NCI-H2171 treated with DMSO at 0.1 percent for 48 hours (cell line): ENCODE data around the gene VWA1.
A peak's percentile ranks its signal among the peaks of the same experiment; 100 is the strongest.
"Not testable (repeated sequence)": the region's sequence is repeated elsewhere in the genome, so short reads cannot be mapped to it uniquely, and the experiment has no call there.

Experiments
- DNase-seq: peaks from one replicate; lab custom pipeline; 2025; lab: John Stamatoyannopoulos, UW

Gene VWA1

DNA sequence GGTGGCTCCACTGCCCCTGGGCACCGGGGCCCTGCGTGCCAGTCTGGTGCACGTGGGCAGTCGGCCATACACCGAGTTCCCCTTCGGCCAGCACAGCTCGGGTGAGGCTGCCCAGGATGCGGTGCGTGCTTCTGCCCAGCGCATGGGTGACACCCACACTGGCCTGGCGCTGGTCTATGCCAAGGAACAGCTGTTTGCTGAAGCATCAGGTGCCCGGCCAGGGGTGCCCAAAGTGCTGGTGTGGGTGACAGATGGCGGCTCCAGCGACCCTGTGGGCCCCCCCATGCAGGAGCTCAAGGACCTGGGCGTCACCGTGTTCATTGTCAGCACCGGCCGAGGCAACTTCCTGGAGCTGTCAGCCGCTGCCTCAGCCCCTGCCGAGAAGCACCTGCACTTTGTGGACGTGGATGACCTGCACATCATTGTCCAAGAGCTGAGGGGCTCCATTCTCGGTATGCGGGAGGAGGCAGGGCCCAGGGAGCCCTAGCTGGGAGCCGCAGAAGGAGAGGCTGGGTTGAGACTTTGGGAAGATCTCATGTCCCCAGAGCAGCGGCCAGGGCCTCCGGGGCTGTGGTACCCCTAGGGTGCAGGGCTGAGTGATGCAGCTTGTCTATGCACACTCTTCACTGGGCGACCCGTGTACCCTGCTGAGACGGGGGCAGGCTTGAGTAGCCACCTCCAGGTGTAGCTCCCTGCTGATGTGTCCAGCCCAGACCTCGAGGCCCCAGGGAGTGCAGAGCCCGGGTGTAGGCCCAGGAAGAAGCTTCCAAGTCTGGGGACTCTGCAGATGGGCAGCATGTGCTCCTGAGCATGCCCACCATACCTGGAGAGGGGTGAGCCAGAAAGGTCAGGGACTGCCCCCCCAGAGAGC is 1.8 kb downstream of the VWA1 start:
- no peak for DNase-seq

GRCh38 chr1:1437904-1438376 is 2.5 kb downstream of the VWA1 start:
- no peak for DNase-seq

GRCh38 chr1:1438531-1439381 is 3.3 kb downstream of the VWA1 start:
- DNase-seq = no peak

- DNase-seq = no peak
These were observed 4.2 kb downstream of the VWA1 start for GRCh38 chr1:1439546-1440261.

DNA sequence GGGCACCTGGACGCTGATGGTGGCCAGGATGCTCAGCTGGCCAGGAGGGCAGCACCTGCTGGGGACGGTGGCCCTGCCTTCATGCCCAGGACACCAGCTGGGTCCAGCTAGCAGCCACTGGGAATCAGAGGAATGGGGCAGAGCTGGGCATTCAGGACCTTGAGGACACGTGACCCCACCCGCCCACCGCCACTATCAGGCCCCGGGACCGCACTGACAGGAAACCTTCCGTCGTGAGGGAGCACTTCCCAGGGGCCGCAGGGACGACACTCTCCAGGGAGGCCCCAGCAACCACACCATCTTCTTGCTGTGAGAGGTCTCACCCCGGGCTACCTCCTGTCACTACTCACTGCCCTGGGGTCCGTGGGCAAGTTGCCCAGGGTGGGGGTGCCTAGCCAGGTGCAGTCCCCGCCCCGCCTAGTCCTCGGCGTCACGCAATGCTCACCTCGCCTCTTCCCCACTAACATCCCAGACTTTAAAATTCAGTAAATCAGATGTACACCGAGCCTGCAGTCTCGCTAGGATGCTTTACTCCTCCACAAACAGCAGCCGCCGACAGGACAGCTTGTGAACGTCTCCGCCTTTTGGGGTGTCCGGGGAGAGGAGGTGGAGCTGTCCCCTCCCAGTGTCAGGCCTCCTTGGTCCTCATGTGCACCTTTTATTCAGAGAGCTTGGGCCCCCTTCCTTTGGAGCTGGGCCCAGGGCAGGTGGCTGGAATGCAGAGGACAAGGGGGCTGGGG is 4.9 kb downstream of the VWA1 start:
- DNase-seq = no peak

DNA sequence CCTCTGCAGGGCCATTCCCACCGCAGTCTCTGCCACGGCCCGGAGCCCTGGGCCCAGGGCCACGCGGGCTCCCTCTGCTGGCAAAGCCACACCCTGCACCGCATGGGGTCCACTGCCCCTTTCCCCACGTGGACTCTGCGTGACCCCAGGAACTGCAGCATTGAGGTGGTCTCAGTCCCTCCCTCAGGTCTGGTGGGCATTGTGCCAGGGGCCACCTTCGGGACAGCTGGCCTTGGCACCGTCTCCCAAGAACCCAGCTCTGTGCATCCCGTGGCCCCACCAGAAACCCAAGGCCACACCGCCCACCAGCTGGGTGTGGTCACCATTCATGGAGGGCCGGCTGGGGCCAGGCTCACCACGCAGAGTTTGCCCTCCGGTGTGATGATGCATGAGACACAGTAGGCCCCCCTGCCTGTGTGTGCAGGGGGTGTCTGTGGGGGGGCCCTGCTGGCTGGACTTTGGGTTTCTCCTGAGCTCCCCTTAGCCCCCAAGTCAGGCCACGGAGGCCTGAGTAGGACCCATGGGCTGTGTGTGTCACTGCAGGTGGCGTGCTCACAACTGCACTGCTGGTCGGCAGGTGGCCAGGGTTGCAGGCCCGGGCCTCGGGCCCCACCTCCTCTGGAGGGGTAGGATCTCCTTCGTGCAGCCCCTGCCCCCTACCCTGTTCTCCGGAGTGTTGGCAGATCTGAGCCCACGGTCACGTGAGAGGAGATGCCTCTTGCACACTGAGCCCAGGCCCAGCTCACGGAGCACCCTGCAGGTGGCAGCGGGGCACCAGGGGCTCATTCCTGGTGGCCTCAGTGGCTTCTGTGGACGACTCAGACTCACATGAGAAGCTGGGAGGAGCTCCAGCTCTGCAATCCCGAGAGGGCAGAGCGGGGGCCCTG is 5.8 kb downstream of the VWA1 start:
- peak; percentile 51 for DNase-seq

DNA sequence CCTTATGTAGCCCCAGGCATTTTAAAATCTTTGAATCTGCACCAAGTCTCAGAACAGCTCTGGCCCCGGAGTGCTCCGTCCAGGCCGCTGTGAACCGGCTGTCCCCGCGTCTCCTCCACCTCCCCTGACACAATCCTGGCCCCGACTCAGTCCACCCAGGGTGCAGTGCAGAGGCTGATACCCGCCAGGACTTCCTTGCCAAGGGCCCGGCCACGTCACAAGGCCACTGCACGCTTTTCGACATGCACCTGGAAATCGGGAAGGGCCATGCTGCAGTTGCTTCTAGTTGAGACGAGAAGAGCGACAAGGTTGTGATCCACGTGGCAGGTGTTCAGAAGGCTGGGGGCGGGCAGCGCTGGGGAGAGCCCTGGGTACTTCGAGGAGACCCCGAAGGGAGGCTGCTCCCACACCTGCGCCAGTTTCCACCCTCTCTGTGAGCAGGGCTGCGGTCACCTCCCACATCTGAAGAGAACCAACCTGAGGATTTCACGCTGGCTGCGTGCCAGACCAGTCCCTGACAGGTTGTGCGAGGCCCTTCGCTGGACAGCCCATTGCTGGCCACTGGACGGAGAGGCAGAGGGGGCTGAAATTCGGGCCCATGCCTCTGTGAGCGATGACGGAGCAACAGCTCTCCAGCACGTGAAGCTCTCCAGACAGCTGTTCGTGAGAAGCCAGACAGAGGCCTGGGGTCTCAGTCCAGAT is 6.7 kb downstream of the VWA1 start:
- DNase-seq = no peak

GRCh38 chr1:1446631-1447030 is 11.1 kb downstream of the VWA1 start:
- not testable (repeated sequence) for DNase-seq

GRCh38 chr1:1449099-1449739 is 13.7 kb downstream of the VWA1 start, which contains the start of gene ATAD3C:
Gene ATAD3C, plus strand, starts transcription at chr1:1449689. Its CDS starts 995 bp downstream, at chr1:1450684.
- no peak for DNase-seq

DNA sequence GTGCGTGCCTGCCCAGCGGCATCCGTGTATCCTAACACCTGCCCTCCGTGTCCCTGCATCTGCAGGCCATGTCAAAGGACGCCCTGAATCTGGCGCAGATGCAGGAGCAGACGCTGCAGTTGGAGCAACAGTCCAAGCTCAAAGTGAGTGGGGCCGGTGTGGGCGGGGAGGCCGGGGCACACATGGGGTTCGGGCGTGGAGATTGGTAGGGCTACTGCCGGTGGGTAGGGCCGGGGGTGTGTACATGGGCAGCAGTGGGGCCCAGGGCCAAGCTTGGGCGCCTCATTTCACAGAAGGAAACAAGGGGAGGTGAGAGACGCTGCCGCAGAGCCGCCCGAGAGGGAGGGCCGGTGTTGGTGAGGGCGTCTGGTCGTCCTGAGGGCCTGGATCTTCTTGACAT is 15.1 kb downstream of the VWA1 start:
- not testable (repeated sequence) for DNase-seq

- no peak for DNase-seq
These were observed 16.3 kb downstream of the VWA1 start for GRCh38 chr1:1451696-1452364.

DNA sequence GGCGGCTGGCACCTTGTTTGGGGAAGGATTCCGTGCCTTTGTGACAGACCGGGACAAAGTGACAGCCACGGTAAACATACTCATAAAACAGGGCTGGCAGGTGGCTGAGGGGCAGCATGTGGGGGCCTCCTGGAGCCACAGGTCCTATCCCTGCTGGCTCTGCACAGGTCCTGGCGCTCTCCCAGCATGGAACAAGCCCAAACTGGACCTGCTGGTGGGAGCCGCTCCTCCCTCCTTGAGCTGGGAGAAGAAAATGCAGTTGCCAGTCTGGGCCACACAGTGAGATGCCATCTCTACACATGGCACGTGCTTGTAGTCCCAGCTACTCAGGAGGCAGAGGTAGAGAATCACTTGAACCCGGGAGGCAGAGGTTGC is 16.9 kb downstream of the VWA1 start:
- DNase-seq = peak; percentile 90

- DNase-seq = no peak
These were observed 17.4 kb downstream of the VWA1 start for GRCh38 chr1:1452882-1453281.

DNA sequence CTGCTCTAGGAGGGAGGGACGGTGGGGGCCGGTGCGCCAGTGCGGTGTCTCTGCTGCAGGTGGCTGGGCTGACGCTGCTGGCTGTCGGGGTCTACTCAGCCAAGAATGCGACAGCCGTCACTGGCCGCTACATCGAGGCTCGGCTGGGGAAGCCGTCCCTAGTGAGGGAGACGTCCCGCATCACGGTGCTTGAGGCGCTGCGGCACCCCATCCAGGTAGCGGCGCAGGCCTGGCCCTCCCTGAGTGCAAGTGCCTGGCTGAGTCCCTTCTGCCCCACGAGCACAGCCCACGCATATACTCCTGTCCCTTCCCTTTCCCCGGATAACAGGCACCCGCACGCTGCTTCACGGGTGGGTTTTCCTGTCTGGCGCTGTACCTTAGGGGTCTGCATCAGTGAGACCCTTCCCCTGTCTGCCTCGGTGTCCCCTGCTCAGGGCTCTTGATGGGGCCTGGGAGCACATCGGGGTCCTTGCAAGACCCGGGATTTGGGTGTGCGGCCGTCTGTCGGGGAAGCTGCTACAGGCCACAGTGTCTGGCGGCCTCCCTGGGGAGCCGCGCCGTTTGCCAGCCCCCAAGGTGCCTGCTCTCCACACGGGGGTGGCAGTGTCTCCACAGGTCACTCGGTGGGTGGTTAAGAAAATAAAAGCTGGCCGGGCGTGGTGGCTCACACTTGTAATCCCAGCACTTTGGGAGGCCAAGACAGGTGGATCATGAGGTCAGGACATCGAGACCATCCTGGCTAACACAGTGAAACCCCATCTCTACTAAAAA is 19.0 kb downstream of the VWA1 start:
- not testable (repeated sequence) for DNase-seq

DNA sequence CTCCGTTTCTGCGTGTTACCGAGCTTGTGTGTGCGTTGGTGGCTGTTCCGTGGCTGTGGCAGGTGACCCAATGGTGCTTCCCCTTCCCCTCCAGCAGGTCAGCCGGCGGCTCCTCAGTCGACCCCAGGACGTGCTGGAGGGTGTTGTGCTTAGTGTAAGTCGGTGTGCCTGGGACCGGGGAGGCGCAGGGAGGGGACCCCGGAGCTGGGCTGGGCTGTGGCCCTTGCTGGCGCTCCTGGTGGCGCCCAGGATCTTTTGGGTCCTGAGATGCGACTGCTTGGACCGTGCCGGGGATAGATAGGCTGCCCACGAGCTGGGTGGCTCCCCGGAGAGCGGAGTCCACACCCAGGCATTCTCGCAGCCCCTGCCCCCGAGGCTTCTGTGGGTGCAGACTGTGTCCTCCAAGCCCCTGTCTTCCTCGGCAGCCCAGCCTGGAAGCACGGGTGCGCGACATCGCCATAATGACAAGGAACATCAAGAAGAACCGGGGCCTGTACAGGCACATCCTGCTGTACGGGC is 19.9 kb downstream of the VWA1 start:
- DNase-seq = peak; percentile 46

GRCh38 chr1:1455934-1456333 is 20.4 kb downstream of the VWA1 start:
- not testable (repeated sequence) for DNase-seq

DNA sequence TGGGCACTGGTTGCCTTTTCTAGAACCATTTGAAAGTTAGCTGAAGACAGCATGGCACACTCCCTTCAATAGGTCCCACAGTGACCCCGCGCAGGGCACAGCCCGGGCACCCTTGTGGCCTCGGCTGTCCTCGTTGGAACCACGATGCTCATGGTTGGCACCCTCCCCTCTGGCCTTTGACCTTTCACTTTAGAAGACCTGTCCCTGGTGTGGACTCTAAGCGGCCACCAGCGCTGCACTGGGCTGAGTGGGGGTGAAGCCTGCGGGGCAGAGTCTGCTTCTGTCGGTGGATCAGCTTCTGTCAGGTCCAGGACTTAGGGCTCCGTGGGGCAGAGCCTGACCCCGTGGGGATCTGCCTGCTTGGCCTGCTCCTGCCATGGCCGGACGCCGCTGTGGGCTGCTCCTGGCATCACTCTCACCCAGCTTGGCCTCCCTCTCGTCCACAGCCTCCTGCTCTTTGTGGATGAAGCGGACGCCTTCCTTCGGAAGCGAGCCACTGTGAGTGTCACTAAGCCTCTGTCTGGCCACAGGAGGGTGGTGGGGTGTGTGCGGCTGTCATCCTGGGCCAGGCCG is 21.3 kb downstream of the VWA1 start:
- not testable (repeated sequence) for DNase-seq
